Measurements from ENCODE around the gene KLHL24. TPM values are rescaled to one million over a fixed set of nuclear protein-coding genes. Genes with fewer than 3 reads are reported as not detected.

KLHL24 gene
- total RNA-seq, 1 donor from 2014 or later = 33.9 TPM

DNA sequence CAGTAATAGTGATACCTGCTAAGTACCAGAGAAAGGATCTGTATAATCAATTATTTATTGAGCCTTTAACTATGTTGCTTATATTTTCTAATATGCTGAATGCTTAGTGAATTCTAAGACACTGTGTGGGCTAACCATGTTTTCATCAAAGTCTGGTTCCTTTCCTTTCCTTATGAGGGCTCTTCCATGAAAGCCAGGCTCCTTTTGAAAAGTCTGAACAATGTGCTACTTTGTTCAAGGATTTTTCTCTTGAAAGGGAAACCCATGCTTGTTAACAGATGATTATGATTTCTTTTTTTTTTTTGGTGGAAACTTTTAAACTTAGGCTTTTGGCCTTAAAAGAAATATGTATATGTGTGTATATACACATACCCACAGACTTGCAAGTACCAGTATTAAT, 79.2 kb downstream of the KLHL24 start:
- Mint-ChIP-seq H3K36me3 (ENCODE audit: low read depth) (peaks cover 35% of the 10 kb centered on the region), H3K4me1 (peaks cover 6% of the 10 kb centered on the region), H3K9me3 (no peaks in the 10 kb centered on the region), H3K27me3 (no peaks in the 10 kb centered on the region), H3K27ac (no peak overlapping the region), H3K4me3 (no peak overlapping the region)
- no peak for DNase-seq
- ChIA-PET POLR2A (no interaction called here), CTCF (no interaction called here)
- no peak for ATAC-seq (ENCODE audit: low read depth)
- TF ChIP-seq, protein P1, sequence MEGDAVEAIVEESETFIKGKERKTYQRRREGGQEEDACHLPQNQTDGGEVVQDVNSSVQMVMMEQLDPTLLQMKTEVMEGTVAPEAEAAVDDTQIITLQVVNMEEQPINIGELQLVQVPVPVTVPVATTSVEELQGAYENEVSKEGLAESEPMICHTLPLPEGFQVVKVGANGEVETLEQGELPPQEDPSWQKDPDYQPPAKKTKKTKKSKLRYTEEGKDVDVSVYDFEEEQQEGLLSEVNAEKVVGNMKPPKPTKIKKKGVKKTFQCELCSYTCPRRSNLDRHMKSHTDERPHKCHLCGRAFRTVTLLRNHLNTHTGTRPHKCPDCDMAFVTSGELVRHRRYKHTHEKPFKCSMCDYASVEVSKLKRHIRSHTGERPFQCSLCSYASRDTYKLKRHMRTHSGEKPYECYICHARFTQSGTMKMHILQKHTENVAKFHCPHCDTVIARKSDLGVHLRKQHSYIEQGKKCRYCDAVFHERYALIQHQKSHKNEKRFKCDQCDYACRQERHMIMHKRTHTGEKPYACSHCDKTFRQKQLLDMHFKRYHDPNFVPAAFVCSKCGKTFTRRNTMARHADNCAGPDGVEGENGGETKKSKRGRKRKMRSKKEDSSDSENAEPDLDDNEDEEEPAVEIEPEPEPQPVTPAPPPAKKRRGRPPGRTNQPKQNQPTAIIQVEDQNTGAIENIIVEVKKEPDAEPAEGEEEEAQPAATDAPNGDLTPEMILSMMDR (IDR thresholded peaks at IDR 0.05) = no peak
- intact Hi-C loops (cut with micrococcal nuclease) = no loop called here

DNA sequence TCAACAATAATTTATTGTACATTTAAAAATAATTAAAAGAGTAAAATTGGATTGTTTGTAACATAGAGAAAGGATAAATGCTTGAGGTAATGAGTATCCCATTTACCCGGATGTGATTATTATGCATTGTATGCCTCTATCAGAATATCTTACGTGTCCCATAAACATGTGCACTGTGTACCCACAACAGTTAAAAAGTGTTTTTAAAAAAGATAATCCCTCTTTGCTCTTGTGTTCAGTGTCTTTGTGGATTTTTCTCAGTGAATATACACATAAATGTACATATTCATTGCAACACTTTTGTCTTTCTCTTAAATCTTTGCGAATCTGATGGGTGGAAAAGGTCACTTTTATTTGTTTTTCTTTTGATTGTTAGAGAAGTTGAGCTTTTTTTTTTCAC, 82.6 kb downstream of the KLHL24 start:
- no peaks in the 10 kb centered on the region for H3K27me3 Mint-ChIP-seq
- intact Hi-C loops (cut with micrococcal nuclease) = no loop called here
- H3K4me3 Mint-ChIP-seq = no peak overlapping the region
- H3K27ac Mint-ChIP-seq = no peak overlapping the region
- no peaks in the 10 kb centered on the region for H3K9me3 Mint-ChIP-seq
- H3K4me1 Mint-ChIP-seq = no peaks in the 10 kb centered on the region
- DNase-seq = no peak
- H3K36me3 Mint-ChIP-seq (ENCODE audit: low read depth) = peaks cover 63% of the 10 kb centered on the region
- POLR2A ChIA-PET = no interaction called here
- TF ChIP-seq, protein P1 (IDR thresholded peaks at IDR 0.05) = no peak
- CTCF ChIA-PET = no interaction called here
- no peak for ATAC-seq (ENCODE audit: low read depth)

DNA sequence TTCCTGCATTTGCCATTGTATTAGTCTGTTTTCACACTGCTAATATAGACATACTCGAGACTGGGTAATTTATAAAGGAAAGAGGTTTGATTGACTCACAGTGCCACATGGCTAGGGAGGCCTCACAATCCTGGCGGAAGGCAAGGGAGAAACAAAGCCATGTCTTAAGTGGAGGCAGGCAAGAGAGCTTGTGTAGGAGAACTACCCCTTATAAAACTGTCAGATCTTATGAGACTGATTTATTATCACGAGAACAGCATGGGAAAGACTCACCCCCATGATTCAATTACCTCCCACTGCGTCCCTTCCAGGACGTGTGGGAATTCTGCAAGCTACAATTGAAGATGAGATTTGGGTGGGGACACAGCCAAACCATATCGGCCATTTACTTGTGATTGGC, 90.0 kb downstream of the KLHL24 start:
- TF ChIP-seq, protein P1 (IDR thresholded peaks at IDR 0.05) = no peak
- intact Hi-C loops (cut with micrococcal nuclease) = no loop called here
- H3K4me3 Mint-ChIP-seq = no peak overlapping the region
- no peak for ATAC-seq (ENCODE audit: low read depth)
- peaks cover 76% of the 10 kb centered on the region for H3K36me3 Mint-ChIP-seq (ENCODE audit: low read depth)
- DNase-seq = no peak
- ChIA-PET CTCF (no interaction called here), POLR2A (no interaction called here)
- H3K27me3 Mint-ChIP-seq = no peaks in the 10 kb centered on the region
- H3K27ac Mint-ChIP-seq = no peak overlapping the region
- H3K4me1 Mint-ChIP-seq = no peaks in the 10 kb centered on the region
- no peaks in the 10 kb centered on the region for H3K9me3 Mint-ChIP-seq

DNA sequence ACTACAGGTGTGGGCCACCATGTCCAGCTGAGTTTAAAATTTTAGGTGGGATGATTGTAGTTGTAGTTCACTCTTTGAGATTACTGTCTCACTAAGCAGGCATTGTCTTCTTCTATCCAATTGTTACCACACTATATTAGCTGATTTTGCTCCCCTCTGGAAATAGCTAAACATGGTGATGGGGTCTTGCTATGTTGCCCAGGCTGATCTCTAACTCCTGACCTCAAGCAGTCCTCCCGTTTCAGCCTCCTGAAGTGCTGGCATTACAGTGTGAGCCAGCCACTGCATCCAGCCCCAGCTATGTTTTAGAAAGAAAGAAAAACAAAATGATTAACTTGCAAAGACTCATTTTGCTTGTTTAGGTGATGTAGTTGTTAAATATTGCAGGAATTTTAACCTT, 92.8 kb downstream of the KLHL24 start:
- Mint-ChIP-seq H3K9me3 (no peaks in the 10 kb centered on the region), H3K4me1 (no peaks in the 10 kb centered on the region), H3K4me3 (no peak overlapping the region), H3K27ac (no peak overlapping the region), H3K36me3 (ENCODE audit: low read depth) (peaks cover 63% of the 10 kb centered on the region), H3K27me3 (no peaks in the 10 kb centered on the region)
- ChIA-PET POLR2A (no interaction called here), CTCF (no interaction called here)
- DNase-seq (no peak), ATAC-seq (ENCODE audit: low read depth) (no peak)
- TF ChIP-seq, protein P1 (IDR thresholded peaks at IDR 0.05) = no peak
- intact Hi-C loops (cut with micrococcal nuclease) = no loop called here

DNA sequence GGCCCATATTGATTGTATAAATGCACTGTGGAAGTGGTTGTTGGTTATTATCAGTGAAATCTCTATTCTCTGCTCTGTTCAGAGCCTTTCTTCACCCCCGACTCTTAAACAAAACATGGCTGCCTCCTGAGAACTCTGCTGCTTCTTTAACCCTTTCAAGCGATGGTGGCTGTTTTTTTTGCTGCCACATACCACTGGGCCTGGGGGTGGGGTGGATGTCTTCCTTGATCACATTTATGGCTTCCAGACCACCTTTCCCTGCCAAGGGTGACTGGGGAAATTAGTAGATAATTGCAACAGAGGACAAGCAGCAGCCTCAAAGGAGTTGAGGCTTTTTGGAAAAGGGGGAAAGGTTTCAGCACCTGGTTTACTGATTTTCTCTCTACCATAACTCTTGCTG, 94.9 kb downstream of the KLHL24 start:
- Mint-ChIP-seq H3K36me3 (ENCODE audit: low read depth) (peaks cover 75% of the 10 kb centered on the region), H3K27me3 (no peaks in the 10 kb centered on the region), H3K27ac (no peak overlapping the region), H3K9me3 (no peaks in the 10 kb centered on the region), H3K4me3 (no peak overlapping the region), H3K4me1 (no peaks in the 10 kb centered on the region)
- intact Hi-C loops (cut with micrococcal nuclease) = no loop called here
- no peak for ATAC-seq (ENCODE audit: low read depth)
- ChIA-PET CTCF (no interaction called here), POLR2A (no interaction called here)
- TF ChIP-seq, protein P1 (IDR thresholded peaks at IDR 0.05) = no peak
- DNase-seq = no peak

Data from activated B cell treated with CpG ODN at 0.5 μM for 24 hours (primary cell).